NCI-H510A (cell line): Measurements from ENCODE around the gene N4BP3.
"Not testable (repeated sequence)": the region's sequence is repeated elsewhere in the genome, so short reads cannot be mapped to it uniquely, and the experiment has no call there.

ENCODE experiments used
- DNase-seq: peaks from one replicate; lab custom pipeline; 2025; lab: John Stamatoyannopoulos, UW

Gene N4BP3, protein sequence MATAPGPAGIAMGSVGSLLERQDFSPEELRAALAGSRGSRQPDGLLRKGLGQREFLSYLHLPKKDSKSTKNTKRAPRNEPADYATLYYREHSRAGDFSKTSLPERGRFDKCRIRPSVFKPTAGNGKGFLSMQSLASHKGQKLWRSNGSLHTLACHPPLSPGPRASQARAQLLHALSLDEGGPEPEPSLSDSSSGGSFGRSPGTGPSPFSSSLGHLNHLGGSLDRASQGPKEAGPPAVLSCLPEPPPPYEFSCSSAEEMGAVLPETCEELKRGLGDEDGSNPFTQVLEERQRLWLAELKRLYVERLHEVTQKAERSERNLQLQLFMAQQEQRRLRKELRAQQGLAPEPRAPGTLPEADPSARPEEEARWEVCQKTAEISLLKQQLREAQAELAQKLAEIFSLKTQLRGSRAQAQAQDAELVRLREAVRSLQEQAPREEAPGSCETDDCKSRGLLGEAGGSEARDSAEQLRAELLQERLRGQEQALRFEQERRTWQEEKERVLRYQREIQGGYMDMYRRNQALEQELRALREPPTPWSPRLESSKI

DNA sequence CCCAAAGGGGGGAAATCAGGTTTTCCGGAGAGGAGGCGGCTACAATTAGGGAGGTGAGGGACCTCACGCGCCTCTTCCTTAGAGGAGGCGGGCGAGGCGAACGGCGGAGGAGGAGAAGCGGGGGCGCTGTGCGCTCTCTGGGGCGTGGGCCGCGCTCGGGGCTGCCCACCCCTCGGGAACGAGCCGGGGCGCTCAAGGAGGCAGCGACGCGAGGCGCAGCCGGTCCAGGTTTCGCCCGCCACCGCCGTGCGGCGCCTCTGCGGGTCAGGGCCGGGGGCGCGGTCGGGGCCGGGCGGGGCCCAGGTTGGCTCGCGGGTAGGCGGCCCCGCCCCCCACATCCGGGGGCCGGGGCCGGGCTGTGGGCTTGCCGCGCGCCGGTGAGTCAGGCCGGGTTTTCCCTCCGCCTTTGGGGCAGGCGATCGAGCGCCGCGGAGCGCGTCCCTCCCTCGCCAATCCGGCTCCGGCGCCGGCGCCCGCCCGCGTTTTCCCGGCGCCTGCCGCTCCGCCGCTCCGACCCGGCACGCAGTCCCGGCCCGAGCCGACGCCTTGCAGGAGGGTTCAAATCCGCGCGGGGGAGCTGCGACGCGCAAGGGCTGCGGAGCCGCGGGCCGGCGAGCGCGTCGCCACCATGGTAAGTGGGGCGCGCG, at the start of gene N4BP3:
N4BP3 (plus strand) TSS at position 392 of the 647 bp plus-strand sequence. CDS start 6,052 bp downstream, outside the sequence.
- DNase-seq = peak; percentile 63

DNA sequence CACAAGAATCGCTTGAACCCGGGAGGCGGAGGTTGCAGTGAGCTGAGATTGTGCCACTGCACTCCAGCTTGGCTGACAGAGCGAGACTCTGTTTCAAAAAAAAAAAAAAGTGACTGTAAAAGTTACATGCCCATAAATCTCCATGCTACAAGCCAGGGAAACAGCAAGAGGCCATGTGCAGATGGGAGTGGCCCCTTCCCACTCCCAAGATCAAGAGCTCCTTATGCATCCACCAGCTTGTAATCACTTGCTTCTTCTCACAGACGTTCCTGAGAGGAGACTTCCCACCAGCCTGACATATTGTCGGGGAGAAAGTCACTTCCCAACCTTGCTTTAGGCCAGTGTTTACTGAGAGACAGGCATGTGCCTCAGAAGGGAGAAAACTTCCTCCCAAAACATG, 45.6 kb upstream of the N4BP3 start:
- no peak for DNase-seq

DNA sequence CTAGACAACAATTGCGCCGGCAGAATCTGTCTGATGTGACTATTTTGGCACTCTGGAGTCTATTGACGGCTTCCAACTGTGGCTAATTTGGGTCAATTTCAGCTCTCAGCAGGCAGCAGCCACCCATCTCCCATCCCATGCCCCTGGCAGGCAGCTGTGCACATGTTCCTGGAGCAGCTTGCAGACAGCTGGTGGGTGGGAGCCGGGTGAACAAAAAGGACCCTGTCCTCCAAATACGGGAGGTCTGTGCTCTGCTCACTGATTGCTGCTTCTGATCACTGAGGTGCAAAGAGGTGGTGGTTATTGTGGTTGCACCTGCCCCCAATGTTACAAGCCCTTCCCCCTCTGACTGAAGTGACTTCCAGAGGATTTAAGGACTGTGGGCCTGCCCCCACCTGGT, 45.0 kb upstream of the N4BP3 start:
- DNase-seq = no peak

DNA sequence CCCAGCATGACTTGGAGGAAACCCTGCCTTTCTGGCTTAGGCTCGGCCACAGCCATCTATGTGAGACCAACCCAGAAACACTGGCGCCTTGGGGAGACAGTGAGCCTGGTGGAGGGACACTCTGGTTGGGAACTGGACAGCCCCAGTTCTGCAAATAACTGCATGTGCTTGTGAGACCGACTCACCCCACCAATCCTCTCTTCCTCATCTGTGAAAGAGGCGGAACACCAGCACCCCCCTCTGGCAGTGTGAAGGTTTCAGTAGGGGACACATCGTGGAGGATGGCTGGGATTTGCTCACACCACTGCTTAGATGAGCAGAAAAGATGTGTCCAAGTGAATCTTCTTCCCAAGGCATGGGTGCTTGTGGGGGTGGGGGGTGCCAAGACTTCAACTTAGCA, 43.4 kb upstream of the N4BP3 start:
- no peak for DNase-seq

DNA sequence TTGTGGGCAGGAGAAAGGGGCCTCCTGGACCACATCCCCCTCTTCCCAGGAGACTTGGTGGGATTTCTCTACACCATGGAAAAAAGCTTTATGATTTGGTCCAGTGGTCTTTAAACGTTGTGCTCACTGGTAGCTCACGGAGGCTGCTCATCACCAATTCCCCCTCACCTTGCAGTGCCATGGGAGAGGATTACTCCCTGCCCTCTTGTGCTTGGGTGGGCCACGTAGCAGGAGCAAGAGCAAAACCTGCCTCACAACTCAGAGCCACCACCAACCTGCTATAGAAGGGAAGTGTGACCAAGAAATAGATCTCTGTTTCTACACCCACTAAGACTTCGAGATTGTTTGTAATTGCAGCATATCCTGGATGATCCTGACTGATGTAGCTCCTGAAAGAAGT, 42.2 kb upstream of the N4BP3 start:
- no peak for DNase-seq

DNA sequence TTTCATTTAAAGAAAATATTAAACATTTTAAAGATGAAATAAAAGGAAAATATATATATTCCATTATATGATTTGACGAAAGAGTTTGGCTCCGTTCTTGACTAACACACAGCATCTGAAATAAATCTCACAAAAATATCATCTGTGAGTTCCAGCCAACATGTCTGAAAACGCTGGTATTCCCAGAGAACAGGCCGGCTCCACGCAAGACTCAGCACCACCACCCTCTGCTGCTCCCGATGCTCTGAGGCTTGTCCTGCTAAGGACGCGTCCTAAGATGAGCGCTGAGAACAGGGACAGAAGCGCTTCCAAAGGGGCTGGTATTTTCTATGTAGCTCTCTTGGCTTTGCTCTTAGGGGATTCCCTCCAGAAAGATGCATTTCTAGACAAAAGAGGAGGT, 40.6 kb upstream of the N4BP3 start:
- no peak for DNase-seq

DNA sequence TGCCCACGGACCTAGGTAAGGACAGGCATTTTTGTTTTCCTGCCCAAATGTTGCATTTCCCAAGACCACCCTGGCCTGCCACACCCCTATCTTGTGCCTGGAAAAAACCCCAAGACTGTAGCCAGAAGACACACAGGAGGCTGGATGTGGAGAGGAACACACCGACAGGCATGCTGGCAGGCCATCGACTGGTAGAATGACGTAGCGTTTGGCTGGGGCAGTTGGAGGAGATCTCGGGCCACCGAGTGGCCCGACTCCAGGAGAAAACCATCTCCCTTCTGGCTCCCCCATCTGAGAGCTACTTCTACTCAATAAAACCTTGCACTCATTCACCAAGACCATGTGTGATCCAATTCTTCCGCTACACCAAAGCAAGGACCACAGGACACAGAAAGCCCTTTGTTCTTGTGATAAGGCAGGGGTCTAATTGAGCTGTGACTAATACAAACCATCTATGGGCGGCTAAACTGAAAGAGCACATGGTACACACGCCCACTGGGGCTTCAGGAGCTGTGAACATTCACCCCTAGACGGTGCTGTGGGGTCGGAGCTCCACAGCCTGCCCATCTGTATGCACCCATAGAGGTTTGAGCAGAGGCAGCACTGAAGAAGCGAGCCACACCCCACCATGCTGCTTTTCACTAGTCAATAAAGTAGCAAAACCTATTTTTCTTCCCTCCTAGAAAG, 38.9 kb upstream of the N4BP3 start:
- no peak for DNase-seq

DNA sequence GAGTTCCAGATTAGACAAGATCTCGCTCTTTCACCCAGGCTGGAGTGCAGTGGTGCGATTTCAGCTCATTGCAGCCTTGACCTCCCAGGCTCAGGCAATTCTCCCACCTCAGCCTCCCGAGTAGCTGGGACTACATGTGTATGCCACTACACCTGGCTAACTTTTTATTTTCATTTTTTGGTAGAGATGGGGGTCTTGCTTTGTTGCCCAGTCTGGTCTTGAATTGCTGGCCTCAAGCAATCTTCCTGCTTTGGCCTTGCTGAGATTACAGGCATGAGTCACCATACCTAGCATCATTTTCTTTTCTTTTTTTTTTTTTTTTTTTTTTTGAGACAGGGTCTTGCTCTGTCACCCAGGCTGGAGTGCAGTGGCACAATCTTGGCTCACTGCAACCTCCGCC, 36.4 kb upstream of the N4BP3 start:
- not testable (repeated sequence) for DNase-seq

DNA sequence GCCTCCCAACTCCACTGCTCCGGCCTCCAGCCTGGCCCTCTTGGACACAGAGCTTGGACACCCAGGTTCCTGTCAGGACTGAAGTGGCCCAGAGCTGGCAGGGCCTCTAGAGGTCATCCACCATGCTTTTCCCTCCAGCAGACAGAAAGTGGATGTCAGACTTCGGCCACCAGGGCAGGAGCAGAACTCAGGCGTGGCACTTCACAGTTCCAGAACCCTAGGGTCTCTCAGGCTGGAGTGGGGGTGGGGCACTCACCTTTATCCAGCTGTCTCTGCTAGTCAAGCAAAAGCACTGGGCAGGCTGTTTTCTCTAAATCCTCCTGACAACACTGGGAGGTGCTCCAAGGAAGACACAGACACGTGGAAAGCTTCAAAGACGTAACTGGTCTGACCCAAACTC, 35.6 kb upstream of the N4BP3 start:
- DNase-seq = no peak

DNA sequence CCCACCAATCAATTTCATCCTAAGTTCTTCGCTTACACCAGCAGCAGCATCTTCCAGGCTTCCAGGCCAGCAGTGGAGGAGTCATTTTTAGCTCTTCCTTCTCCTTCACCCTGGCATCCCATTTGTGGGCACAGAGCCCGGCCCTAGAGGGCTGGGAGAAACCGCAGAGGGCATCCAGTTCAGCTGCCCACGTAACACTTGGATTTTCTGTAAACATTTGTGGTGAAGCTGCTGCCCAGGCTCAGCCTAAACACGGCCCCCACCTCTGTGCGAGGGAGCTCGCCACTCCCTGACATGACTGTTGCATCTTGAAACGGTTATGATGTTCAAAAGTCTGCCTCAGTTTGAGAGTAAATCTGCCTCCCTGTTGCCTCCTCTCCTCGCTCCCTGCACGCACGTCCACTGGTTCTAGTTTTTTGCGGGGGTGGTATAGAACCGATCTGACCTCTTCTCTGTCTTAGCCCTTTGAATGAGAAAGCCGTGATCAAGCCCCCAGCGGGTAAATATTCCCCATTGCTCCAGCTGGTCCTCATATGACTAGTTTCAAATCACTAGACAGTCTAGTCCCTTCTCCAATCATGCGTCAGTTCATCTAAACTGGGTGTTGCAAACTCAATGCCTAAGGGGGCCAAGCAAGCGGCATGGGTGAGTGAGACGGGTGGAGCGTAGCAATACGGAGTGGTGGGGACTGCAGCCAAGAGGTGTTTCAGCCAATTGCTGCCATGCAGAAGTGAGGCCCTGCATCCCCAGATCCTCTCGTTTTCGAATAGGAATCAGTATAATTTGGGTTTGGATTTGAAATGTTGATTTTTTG, 34.9 kb upstream of the N4BP3 start:
- no peak for DNase-seq

DNA sequence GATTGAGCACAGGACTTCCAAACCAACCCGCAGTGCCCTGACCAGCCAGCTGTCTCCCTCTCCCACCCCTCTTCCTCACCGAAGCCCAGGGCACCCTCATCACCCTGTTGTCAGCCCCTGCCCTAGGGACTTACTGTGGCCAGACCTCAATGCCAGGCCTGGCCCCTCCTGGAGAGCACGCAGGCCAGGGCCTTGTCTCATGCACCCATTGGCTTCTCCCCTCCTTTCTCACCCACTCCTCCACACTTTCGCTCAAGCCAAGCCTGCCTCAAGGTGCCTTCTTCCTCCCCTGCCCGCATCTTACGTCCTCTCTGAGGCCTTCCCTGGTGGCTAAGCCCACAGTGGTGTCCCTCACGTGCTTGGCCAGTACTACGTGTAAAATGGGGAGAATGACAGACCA, 33.3 kb upstream of the N4BP3 start:
- DNase-seq = no peak

DNA sequence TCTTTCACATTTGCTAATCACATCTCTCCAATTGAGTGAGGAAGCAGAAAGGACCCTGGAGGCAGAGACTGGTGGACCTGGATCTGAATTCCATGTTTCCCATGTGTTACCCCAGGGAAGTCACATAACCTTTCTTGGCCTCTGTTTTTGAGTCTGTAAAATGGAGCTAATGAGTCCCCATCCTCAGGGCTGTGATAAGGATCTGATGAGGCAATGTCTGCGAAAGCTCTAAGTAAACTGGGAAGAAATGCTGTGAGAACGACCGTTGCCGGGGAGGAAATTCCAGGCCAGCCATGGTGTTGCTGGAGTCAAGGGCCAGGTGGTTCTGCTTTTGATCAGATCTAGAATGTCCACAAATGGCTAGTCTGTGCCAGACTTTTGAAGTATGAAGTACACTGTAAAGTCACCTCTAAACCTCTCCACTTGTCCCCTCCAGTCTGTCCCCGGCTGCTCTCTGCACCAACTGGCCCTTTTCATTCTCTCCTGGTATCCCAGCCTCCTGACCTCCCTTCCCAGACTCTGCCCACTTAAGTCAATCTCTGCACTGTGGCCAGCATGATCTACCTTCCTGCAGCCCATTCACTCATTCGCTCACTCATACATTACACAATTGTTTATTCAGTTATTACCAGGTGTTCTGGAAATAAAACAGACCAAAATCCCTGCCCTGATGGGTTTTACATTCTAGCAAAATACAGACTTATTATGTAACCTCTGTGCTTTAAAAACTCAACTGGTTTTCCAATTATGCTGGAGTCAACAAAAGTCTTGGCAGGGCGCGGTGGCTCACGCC, 32.5 kb upstream of the N4BP3 start:
- no peak for DNase-seq

DNA sequence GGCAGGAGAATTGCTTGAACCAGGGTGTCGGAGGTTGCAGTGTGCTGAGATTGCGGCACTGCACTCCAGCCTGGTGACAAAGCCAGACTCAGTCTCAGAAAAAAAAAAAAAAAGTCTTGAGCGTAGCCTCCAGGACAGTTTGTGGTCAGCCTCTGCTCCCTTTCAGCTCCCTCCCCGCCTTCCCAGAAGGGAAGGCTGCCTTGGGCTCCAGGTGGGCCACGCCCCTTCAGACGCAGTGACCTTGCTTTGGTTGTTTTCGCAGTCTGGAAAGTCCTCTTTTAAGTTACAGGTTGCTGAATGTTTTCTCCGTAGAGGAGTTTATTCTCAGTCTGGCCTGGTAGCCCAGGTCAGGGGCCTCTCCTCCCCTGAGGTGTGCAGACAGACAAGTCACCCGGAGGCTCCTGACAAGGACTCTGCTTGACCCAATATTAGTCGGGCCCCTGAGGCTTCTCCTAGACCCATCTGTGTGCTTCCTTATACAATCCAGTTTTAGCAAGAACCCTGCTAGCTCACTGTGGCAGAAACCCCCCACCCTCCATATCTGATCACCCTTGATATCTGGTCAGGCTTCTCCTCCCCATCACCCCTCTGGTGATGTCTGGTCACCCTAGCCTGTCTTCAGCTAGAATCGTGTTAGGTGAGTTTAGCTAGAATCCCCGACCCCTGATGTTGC, 31.6 kb upstream of the N4BP3 start:
- DNase-seq = no peak

DNA sequence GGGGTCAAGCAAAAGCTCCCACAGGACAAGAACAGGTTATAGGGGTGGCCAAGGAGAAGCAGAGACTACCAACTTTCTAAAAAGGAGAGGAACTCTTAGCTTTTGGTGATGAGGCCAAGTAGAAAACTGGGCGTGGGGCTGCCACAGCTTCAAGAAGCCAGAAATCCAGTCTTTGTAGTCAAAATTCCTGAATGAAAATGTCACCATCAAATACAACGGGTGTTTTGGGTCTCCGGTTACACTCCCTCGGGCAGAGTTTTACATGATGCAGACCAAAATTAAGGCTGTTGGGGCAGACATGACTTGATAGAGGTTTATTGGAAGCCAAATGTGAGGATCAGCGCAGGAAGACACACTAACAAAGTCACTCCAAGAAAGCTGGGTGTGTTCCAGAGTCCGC, 29.4 kb upstream of the N4BP3 start:
- no peak for DNase-seq

DNA sequence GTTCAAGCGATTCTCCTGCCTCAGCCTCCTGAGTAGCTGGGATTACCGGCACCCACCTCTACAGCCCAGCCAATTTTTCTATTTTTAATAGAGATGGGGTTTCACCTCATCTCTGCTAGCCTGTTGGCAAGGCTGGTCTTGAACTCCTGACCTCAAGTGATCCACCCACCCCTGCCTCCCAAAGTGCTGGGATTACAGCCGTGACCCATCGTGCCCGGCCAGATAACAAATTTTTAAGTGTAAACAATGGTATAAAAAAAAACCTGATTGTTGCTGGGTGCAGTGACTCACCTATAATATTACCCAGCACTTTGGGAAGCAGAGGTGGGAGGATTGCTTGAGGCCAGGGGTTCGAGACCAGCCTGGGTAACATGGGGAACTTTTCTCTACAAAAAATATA, 28.0 kb upstream of the N4BP3 start:
- no peak for DNase-seq

DNA sequence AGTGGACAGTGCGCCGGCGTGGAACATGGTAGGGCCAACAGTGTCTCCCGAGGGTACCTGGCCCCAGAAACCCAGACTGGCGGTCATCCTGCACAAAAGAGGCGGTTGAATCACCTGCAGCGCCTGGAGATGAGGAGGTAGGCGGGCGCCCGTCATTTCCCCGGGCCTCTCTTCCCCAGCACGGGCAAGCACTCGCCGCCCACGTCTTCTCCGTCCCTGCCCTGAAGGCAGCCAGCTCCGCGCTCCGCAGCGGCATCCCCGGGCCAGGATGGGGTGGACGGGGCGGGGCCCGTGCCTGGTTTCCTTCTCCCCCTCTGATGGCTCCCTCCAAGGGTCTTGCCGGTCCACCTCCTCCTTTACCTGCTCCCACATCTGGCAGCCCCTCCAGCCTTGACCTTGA, 27.1 kb upstream of the N4BP3 start:
- no peak for DNase-seq

DNA sequence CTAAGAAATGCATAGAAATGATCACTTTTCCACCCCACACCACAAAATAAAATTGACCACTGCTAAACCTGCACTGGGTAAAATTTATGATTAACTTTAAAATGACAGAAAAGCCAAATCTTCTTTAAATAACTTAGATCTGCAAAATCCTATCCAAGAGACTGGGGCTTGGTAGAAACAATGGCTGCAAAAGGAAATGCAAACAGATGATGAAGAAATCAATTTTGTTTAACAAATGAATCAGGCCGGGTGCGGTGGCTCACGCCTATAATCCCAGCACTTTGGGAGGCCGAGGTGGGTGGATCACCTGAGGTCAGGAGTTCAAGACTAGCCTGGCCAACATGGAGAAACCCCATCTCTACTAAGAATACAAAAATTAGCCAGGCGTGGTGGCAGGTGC, 26.1 kb upstream of the N4BP3 start:
- DNase-seq = not testable (repeated sequence)

DNA sequence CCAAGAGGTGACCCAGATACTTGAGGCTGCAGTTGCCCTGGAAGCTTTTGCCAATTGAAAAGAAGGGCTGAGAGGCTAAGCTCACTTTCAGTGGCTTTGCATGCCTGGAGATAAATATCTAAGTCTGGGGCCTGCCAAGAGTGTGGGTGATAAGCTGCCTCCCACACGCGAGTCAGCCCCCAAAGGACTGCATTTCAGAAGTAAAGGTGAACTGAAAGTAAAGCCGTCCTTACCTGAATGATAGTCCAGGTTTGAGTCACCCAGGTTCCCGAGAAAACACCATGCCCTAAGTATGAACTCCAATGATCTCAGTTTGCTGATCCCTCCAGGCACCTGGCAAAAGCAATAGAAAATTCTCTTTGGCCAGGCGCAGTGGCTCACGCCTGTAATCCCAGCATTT, 22.5 kb upstream of the N4BP3 start:
- no peak for DNase-seq

DNA sequence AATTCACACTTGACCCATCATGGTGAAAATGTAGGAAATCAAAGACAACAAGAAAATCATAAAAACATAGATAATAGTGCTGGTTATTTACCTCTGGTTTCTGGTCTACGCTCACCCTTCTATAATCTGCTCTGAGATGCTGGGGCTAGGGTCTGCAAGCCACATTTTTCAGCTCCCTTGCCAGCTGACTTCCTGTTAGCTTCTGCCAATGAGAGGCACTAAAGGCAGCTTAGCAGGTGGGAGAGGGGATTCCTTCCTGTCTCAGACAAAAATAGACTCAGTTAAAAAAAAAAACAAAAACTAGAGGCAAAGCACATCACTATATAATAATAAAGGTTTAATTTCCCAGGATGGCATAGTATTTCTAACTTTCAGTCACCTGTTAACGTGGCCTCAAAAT, 20.2 kb upstream of the N4BP3 start:
- no peak for DNase-seq

DNA sequence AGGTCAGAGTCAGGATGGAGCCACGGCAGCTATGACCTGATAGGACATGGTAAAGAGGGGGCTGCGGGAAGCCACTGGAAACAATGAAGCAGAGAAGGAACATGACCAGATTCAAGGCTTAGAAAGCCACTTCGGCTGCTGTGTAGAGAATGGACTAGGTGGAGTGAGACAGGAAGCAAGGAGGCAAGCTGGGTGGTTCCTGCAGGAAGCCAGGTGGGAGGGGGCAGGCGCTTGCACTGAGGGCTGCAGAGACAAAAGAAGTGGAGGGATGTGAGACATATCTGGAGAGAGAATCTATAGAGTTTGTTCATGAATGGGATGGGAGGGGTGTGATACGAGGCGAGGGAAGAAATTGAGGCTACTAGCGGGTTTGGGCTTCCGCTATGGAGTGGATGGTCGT, 19.0 kb upstream of the N4BP3 start:
- no peak for DNase-seq

DNA sequence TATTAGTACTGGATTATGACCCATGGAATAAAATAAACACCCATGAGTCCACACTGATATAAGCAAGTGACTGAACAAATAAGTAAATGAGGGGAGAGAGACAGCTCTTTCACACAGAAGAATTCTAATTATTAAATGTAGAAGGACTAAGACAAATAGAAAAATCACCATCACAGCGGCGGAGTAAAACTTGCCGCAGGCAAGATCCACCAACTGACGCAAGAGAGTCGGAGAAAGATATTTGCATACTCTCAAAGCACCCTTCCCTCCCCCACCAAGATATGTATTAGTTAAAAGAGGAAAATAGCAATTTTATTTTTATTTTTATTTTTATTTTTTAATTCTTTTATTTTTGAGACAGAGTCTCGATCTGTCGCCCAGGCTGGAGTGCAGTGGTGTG, 14.6 kb upstream of the N4BP3 start:
- no peak for DNase-seq
